Esophagus muscularis mucosa (tissue), 3 donors: Measurements from ENCODE around the gene ANGPTL4.

Source experiments
- CTCF ChIP-seq, 3 experiments: fragments of 200-600 bp in 2 of 3; fragments of 450-650 bp in 1 of 3; sonication (generic) in 2 of 3; IDR thresholded peaks; one replicate each; pipeline ENCODE4 v1.5.1; 2017 to 2019; ENCODE audit warnings: antibody characterized with exemption in 3 of 3, mild to moderate bottlenecking in 2 of 3, moderate library complexity in 1 of 3
- POLR2AphosphoS5 ChIP-seq, 2 donors: sonication (generic); formaldehyde crosslinking; IDR thresholded peaks; one replicate each; pipeline ENCODE4 v1.6.1; 2017; ENCODE audit warnings: antibody characterized with exemption in 2 of 2

- TF ChIP-seq CTCF (IDR thresholded peaks at IDR 0.05) (no peak), POLR2AphosphoS5 (IDR thresholded peaks at IDR 0.05) (peak in 1 of 2 donors; percentile 46)
Measured at GRCh38 chr19:8324186-8325050, 39.5 kb upstream of the ANGPTL4 start.
